Right renal cortex interstitium (tissue), 3 donors: ENCODE data around the gene FASTK. TPM values are rescaled to one million over a fixed set of nuclear protein-coding genes. Genes with fewer than 3 reads are reported as not detected.
A peak's percentile ranks its signal among the peaks of the same experiment; 100 is the strongest.
"Not testable (repeated sequence)": the region's sequence is repeated elsewhere in the genome, so short reads cannot be mapped to it uniquely, and the experiment has no call there.

Source experiments
- DNase-seq, 3 donors: peaks; one replicate each; pipeline ENCODE4 v3.0.0-alpha.2; 2013; ENCODE audit warnings: low read depth in 3 of 3, low spot score in 2 of 3
- polyA plus RNA-seq, 3 donors: library from polyadenylated mRNA; unstranded; fragments of 120-200 nt; gene quantifications; one replicate each; pipeline ENCODE4 v1.2.1, GENCODE V29; 2013; ENCODE audit not compliant: insufficient read length in 3 of 3

FASTK gene
- polyA plus RNA-seq, 3 donors = 44.2 to 50.8 (median 44.9) TPM

DNA sequence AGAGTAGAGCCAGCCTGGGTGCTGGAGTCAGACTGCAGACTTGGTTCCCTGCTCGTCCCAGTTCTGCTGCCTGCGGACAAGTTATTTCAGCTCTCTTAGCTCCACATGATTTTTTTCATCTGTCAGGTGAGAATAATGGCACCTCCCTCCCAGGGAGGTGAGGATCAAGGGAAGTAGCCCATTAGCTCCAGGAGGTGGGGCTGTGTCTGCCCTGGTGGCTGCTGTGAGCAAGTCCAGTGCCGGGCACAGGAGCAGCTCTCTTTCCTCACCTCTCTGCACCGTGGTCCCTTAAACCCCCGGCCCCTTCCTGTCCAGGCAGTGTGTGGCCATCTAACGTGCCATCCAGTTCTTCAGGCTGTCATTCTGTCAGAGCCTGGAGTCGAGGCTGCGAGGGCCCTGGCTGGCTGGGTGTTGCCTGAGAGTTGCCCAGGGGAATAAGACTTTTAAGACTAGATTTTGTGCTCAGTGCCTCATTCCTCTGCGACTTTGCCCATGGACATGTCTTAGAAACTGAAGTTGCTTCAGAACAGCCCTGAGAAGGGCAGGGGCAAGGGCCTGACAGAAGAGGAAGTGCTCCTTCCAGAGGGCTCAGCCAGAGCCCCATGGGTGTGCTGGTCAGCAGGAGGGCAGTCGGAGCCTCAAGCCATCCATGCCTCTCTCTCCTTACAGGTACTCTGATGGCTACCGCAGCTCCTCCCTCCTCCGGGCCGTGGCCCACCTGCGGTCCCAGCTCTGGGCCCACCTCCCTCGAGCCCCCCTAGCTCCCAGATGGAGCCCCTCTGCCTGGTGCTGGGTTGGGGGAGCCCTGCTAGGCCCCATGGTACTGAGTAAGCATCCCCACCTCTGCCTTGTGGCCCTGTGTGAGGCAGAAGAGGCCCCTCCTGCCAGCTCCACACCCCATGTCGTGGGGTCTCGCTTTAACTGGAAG lies 47.4 kb downstream of the FASTK start:
- DNase-seq = no peak

DNA sequence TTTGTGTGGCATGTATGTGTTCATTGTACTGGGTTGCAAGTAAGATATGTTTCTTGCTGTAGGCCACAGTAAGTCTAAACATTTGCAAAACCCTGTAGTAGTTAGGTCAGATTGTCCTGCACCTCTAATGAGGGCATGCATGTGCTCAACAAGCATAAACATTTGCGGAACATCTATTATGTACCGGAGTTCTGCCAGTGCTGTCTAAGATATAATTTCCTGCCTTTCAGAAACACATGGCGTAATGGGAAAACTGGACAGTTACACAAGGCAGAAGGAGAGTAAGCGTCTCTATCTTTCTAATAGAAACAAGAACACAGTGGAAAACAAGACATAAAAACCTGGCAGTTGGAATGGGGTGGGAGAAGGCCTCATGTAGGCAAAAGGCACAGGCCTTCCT lies 49.6 kb downstream of the FASTK start:
- no peak for DNase-seq

GRCh38 chr7:151028948-151029501 lies 51.6 kb downstream of the FASTK start:
- DNase-seq = no peak

DNA sequence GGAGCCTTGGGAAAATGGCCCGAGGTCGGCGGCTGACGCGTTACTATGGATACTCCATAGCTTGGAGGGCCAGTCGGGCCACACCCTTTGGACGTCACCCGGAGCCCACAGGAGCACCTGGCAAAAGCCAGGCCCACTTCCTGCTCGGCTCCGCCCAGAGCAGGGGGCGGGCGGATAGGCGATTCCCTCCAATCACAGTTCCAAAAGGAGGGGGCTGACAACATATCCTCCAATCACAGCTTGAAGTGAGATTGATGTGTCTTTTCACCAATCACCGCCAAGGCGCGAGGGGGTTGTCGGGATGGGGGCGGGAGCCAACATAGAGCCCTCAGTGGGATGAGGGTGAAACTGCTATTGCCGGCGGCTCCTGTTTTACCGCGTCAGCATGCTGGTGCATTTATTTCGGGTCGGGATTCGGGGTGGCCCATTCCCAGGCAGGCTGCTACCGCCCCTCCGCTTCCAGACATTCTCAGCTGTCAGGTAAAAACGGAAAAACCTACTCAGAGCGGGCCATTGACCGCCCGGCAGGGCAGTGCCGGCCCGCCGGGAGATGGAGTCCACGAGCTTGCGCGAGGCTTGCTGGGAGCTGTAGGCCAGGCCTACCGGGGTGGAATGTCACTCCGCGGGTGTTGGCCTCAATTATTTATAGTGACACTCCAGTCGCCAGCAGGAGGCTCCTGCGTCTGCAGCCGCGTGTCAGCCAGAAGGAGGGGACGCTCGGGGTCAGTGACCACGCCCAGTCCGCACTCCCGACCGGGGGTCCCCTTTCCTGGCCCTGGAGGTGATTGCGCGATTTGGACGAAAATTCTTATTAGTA lies 52.3 kb downstream of the FASTK start, which contains the start of gene ABCB8:
Gene ABCB8, plus strand, starts transcription at position 320 of the 817 bp plus-strand sequence. Its CDS starts 66 bp downstream, at position 386.
- DNase-seq = peak; percentile 98 to 99 (median 99)

GRCh38 chr7:151027728-151028130 lies 52.9 kb downstream of the FASTK start:
- DNase-seq = not testable (repeated sequence)

DNA sequence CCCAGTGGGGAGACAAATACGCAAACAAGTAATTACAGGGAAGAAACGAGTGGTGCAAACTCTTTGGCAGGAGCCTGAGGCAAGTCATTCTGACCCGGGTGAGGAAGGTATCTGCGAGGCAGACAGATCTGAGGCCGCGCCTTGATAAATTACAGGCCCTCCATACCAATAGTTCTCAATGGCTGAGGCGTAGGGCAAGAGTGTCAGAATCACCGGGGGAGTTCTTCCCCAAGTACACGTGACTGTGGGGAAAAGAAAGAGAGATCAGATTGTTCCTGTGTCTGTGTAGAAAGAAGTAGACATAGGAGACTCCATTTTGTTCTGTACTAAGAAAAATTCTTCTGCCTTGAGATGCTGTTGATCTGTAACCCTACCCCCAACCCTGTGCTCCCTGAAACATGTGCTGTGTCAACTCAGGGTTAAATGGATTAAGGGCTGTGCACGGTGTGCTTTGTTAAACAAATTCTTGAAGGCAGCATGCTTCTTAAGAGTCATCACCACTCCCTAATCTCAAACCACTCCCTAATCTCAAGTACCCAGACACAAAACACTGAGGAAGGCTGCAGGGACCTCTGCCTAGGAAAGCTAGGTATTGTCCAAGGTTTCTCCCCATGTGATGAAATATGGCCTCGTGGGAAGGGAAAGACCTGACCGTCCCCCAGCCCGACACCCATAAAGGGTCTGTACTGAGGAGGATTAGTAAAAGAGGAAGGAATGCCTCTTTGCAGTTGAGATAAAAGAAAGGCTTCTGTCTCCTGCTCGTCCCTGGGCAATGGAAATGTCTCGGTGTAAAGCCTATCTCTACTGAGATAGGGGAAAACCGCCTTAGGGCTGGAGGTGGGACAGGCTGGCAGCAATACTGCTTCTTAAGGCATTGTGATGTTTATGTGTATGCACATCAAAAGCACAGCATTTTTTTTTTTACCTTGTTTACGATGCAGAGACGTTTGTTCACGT lies 53.6 kb downstream of the FASTK start:
- not testable (repeated sequence) for DNase-seq

Other genes with a start within 250 kb of the FASTK start
- 10 to 100 TPM; 41.9 to 77.1 (median 57.5) TPM for gene AOC1, start 228.3 kb downstream of the FASTK start, polyA plus RNA-seq
- gene KCNH2, start 102.5 kb downstream of the FASTK start, polyA plus RNA-seq = 10 to 100 TPM; 13.2 to 14.6 (median 14.1) TPM
- gene NOS3, start 89.8 kb downstream of the FASTK start, polyA plus RNA-seq = 1 to 10 TPM; 6.8 to 7.6 (median 7.0) TPM
- gene ATG9B, start 56.3 kb downstream of the FASTK start, polyA plus RNA-seq = 1 to 10 TPM in 2 of 3 donors, under 1 TPM in 1; 0.99 to 2.3 (median 2.2) TPM
- gene ABCB8, start 52.4 kb downstream of the FASTK start, polyA plus RNA-seq = 10 to 100 TPM; 15.2 to 18.4 (median 15.5) TPM
- 1 to 10 TPM; 1.1 to 2.4 (median 1.2) TPM for gene ASIC3, start 32.3 kb downstream of the FASTK start, polyA plus RNA-seq
- gene CDK5, start 22.9 kb downstream of the FASTK start, polyA plus RNA-seq = 10 to 100 TPM; 15.1 to 19.3 (median 17.1) TPM
- 10 to 100 TPM; 70.5 to 87.7 (median 73.5) TPM for gene SLC4A2, start 21.2 kb downstream of the FASTK start, polyA plus RNA-seq
- 10 to 100 TPM; 21.1 to 26.4 (median 21.4) TPM for gene TMUB1, start 2.7 kb upstream of the FASTK start, polyA plus RNA-seq
- 10 to 100 TPM; 54.3 to 61.2 (median 60.2) TPM for gene AGAP3, start 5.7 kb upstream of the FASTK start, polyA plus RNA-seq
- under 1 TPM in 2 of 3 donors, not detected in 1; 0.14 to 0.18 TPM for gene GBX1, start 86.9 kb upstream of the FASTK start, polyA plus RNA-seq
- gene ASB10, start 106.4 kb upstream of the FASTK start, polyA plus RNA-seq = not detected
- not detected for gene H2BK1, start 129.7 kb upstream of the FASTK start, polyA plus RNA-seq
- 10 to 100 TPM; 23.3 to 24.8 (median 24.3) TPM for gene ABCF2, start 146.4 kb upstream of the FASTK start, polyA plus RNA-seq
- 10 to 100 TPM; 20.4 to 22.6 (median 21.4) TPM for gene CHPF2, start 151.7 kb upstream of the FASTK start, polyA plus RNA-seq
- gene SMARCD3, start 167.9 kb upstream of the FASTK start, polyA plus RNA-seq = 10 to 100 TPM; 52.6 to 58.6 (median 54.5) TPM